Right atrium auricular region (tissue), 2 donors: ENCODE data around the gene FKBP5. TPM values are rescaled to one million over a fixed set of nuclear protein-coding genes. Genes with fewer than 3 reads are reported as not detected.

Source experiments
- DNase-seq: peaks from one replicate; pipeline ENCODE4 v3.0.0-alpha.2; 2019; ENCODE audit warnings: low spot score
- H3K27ac ChIP-seq, 2 donors: fragments of 200-600 bp; sonication (generic); 1 replicate in 1 of 2; 2 replicates in 1 of 2; pipeline ENCODE4 v1.5.1; 2016 to 2019
- H3K27me3 ChIP-seq, 2 donors: fragments of 200-600 bp; sonication (generic); one replicate each; pipeline versions ENCODE4 v1.5.1 to v1.6.0; 2017 to 2019
- H3K36me3 ChIP-seq: fragments of 200-600 bp; sonication (generic); one replicate; pipeline ENCODE4 v1.5.1; 2016
- H3K4me1 ChIP-seq, 2 donors: fragments of 200-600 bp; sonication (generic); one replicate each; pipeline versions ENCODE4 v1.5.1 to v1.6.0; 2017 to 2019
- H3K4me3 ChIP-seq, 2 donors: fragments of 200-600 bp; sonication (generic); 1 replicate in 1 of 2; 2 replicates in 1 of 2; pipeline ENCODE4 v1.5.1; 2017 to 2019; ENCODE audit warnings: mild to moderate bottlenecking in 1 of 2, moderate library complexity in 1 of 2
- H3K9me3 ChIP-seq, 2 donors: fragments of 200-600 bp; sonication (generic); one replicate each; pipeline ENCODE4 v1.5.1; 2019
- CTCF ChIP-seq, 2 donors: fragments of 200-600 bp; sonication (generic); IDR thresholded peaks; one replicate each; pipeline ENCODE4 v1.5.1; 2019; ENCODE audit warnings: antibody characterized with exemption in 2 of 2
- total RNA-seq, 2 donors: library from RNA; depleted of rRNA; stranded (reverse); fragments of >200 nt; gene quantifications; one replicate each; pipeline ENCODE4 v1.1.0, GENCODE V29; 2016

FKBP5 gene
- total RNA-seq, 2 donors from 2014 or later: 135 TPM

GRCh38 chr6:35728683-35729678 lies 40.3 kb upstream of the FKBP5 start:
- Histone ChIP-seq H3K4me1 (peaks cover 0 to 91% of the 10 kb centered on the region in 2 donors), H3K9me3 (no peaks in the 10 kb centered on the region), H3K36me3 (no peaks in the 10 kb centered on the region), H3K27me3 (no peaks in the 10 kb centered on the region), H3K27ac (peak overlapping the region; percentile 100), H3K4me3 (peak overlapping the region in 1 of 2 donors; percentile 54)
- no peak for DNase-seq
- TF ChIP-seq CTCF (IDR thresholded peaks at IDR 0.05): no peak

GRCh38 chr6:35727935-35728682 lies 39.4 kb upstream of the FKBP5 start:
- Histone ChIP-seq H3K36me3 (no peaks in the 10 kb centered on the region), H3K27me3 (no peaks in the 10 kb centered on the region), H3K4me3 (peak overlapping the region; percentile 31 to 54), H3K27ac (peak overlapping the region; percentile 100), H3K9me3 (no peaks in the 10 kb centered on the region), H3K4me1 (peaks cover 0 to 91% of the 10 kb centered on the region in 2 donors)
- TF ChIP-seq CTCF (IDR thresholded peaks at IDR 0.05): no peak
- peak; percentile 97 for DNase-seq

- Histone ChIP-seq H3K9me3 (no peaks in the 10 kb centered on the region), H3K4me3 (peak overlapping the region; percentile 31 to 54), H3K27ac (peak overlapping the region; percentile 100), H3K4me1 (peaks cover 0 to 91% of the 10 kb centered on the region in 2 donors), H3K36me3 (no peaks in the 10 kb centered on the region), H3K27me3 (no peaks in the 10 kb centered on the region)
- TF ChIP-seq CTCF (IDR thresholded peaks at IDR 0.05): no peak
- peak; percentile 94 for DNase-seq
Measured at GRCh38 chr6:35727231-35727934, 38.7 kb upstream of the FKBP5 start.

- Histone ChIP-seq H3K27ac (peak overlapping the region; percentile 100), H3K4me3 (peak overlapping the region in 1 of 2 donors; percentile 10), H3K36me3 (no peaks in the 10 kb centered on the region), H3K4me1 (peaks cover 0 to 98% of the 10 kb centered on the region in 2 donors), H3K27me3 (no peaks in the 10 kb centered on the region), H3K9me3 (no peaks in the 10 kb centered on the region)
- peak; percentile 88 for DNase-seq
- TF ChIP-seq CTCF (IDR thresholded peaks at IDR 0.05): no peak
Measured at GRCh38 chr6:35725721-35726438, 37.2 kb upstream of the FKBP5 start.
